HG03196 (cell line): Measurements from ENCODE around the gene GLRX3.
A peak's percentile ranks its signal among the peaks of the same experiment; 100 is the strongest.
"Not testable (repeated sequence)": the region's sequence is repeated elsewhere in the genome, so short reads cannot be mapped to it uniquely, and the experiment has no call there.

ENCODE experiments used
- ATAC-seq: cut with Tn5 transposase; IDR thresholded peaks from one replicate; pipeline ENCODE4 v1.9.1; 2021; ENCODE audit not compliant: unreplicated experiment

Gene GLRX3

GRCh38 chr10:130136226-130137089 is at the start of gene GLRX3:
Gene GLRX3 (plus strand): TSS chr10:130136391. CDS start chr10:130136421, 30 bp downstream.
- peak; percentile 85 for ATAC-seq

- not testable (repeated sequence) for ATAC-seq
Observed at GRCh38 chr10:130090565-130090964, 45.6 kb upstream of the GLRX3 start.

- no peak for ATAC-seq
Observed at GRCh38 chr10:130099344-130099743, 36.8 kb upstream of the GLRX3 start.

- no peak for ATAC-seq
Observed at GRCh38 chr10:130105724-130106123, 30.5 kb upstream of the GLRX3 start.

GRCh38 chr10:130108146-130108545 is 28.0 kb upstream of the GLRX3 start:
- ATAC-seq = not testable (repeated sequence)

- ATAC-seq = no peak
Observed at GRCh38 chr10:130108934-130109604, 27.1 kb upstream of the GLRX3 start.

GRCh38 chr10:130109796-130110245 is 26.4 kb upstream of the GLRX3 start:
- ATAC-seq = peak; percentile 0

- ATAC-seq = peak; percentile 85
Observed at GRCh38 chr10:130110246-130111112, 25.7 kb upstream of the GLRX3 start, which contains the start of gene C10orf143. Gene C10orf143 (minus strand): TSS chr10:130110830. CDS start chr10:130110772, 58 bp downstream.

GRCh38 chr10:130111113-130111851 is 24.9 kb upstream of the GLRX3 start:
- ATAC-seq = peak; percentile 89

GRCh38 chr10:130111852-130112180 is 24.4 kb upstream of the GLRX3 start:
- no peak for ATAC-seq

- ATAC-seq = no peak
Observed at GRCh38 chr10:130112821-130113220, 23.4 kb upstream of the GLRX3 start.

- not testable (repeated sequence) for ATAC-seq
Observed at GRCh38 chr10:130116942-130117341, 19.2 kb upstream of the GLRX3 start.

- not testable (repeated sequence) for ATAC-seq
Observed at GRCh38 chr10:130117535-130117934, 18.7 kb upstream of the GLRX3 start.

- ATAC-seq = no peak
Observed at GRCh38 chr10:130121486-130122079, 14.6 kb upstream of the GLRX3 start.

GRCh38 chr10:130127364-130128061 is 8.7 kb upstream of the GLRX3 start:
- ATAC-seq = peak; percentile 93

- ATAC-seq = no peak
Observed at GRCh38 chr10:130128062-130128781, 8.0 kb upstream of the GLRX3 start.

- no peak for ATAC-seq
Observed at GRCh38 chr10:130128922-130129321, 7.3 kb upstream of the GLRX3 start.

GRCh38 chr10:130135676-130136225 is 440 bp upstream of the GLRX3 start:
- ATAC-seq = peak; percentile 0
